H1 (cell line): ENCODE data around the gene SUPT20H. TPM values are rescaled to one million over a fixed set of nuclear protein-coding genes. Genes with fewer than 3 reads are reported as not detected.

Experiments
- CTCF ChIA-PET: fragments of 300-600 bp; sonication (Branson Sonifier 250); formaldehyde crosslinking; loops from one replicate; lab custom pipeline; 2021; ENCODE audit not compliant: partially characterized antibody; lab: Charles Lee
- POLR2A ChIA-PET: fragments of 300-600 bp; sonication (Branson Sonifier 250); formaldehyde crosslinking; loops from one replicate; lab custom pipeline; 2021; ENCODE audit warnings: inconsistent platforms; ENCODE audit not compliant: partially characterized antibody; lab: Charles Lee
- DNase-seq, 2 experiments: peaks; one replicate each; pipeline versions ENCODE4 v3.0.0 to v3.0.0-alpha.2; 2010 to 2022; ENCODE audit warnings: low spot score in 2 of 2, low read depth in 1 of 2, mixed read lengths in 1 of 2
- FAIRE-seq: peaks from 2 replicates; lab custom pipeline; 2011; peaks lifted over from hg19 to GRCh38; lab: Jason Lieb, UNC
- H2AFZ ChIP-seq: 2 replicates; pipeline ENCODE4 v1.8.1; 2012; ENCODE audit warnings: low read length, inconsistent platforms
- H2AK5ac ChIP-seq: 2 replicates; pipeline ENCODE4 v1.6.1; 2013; ENCODE audit warnings: low read depth, low read length
- H2BK120ac ChIP-seq: replicated peaks from 2 replicates; pipeline ENCODE3; 2013; ENCODE audit warnings: low read depth, low read length, inconsistent platforms
- H2BK12ac ChIP-seq: 2 replicates; pipeline ENCODE4 v1.6.1; 2013; ENCODE audit warnings: low read depth, low read length
- H2BK15ac ChIP-seq: 2 replicates; pipeline ENCODE4 v1.6.1; 2013; ENCODE audit warnings: low read length
- H2BK20ac ChIP-seq: 2 replicates; pipeline ENCODE4 v1.6.1; 2013; ENCODE audit warnings: low read length
- H2BK5ac ChIP-seq: 2 replicates; pipeline ENCODE4 v1.6.1; 2013; ENCODE audit warnings: low read depth, low read length
- H3K14ac ChIP-seq: 2 replicates; pipeline ENCODE4 v1.6.1; 2013; ENCODE audit warnings: inconsistent platforms; ENCODE audit not compliant: insufficient read length
- H3K18ac ChIP-seq: 2 replicates; pipeline ENCODE4 v1.6.1; 2013; ENCODE audit warnings: low read length; ENCODE audit errors: extremely low read depth
- H3K23ac ChIP-seq: 2 replicates; pipeline ENCODE4 v1.6.1; 2013; ENCODE audit warnings: inconsistent platforms; ENCODE audit not compliant: insufficient read length
- H3K23me2 ChIP-seq: 2 replicates; pipeline ENCODE4 v1.6.1; 2013; ENCODE audit warnings: low read depth, low read length
- H3K27ac ChIP-seq: 2 replicates; pipeline ENCODE4 v1.6.1; 2011; ENCODE audit warnings: low read depth, low read length, inconsistent platforms
- H3K27me3 ChIP-seq, 4 experiments: replicated peaks in 1 of 4; 1 replicate in 1 of 4; 2 replicates in 3 of 4; pipeline versions ENCODE4 v1.6.1 to v1.8.1; 2011 to 2013; ENCODE audit warnings: low read length in 3 of 4, mild to moderate bottlenecking in 3 of 4, inconsistent platforms in 2 of 4, mixed read lengths in 2 of 4, moderate library complexity in 1 of 4; ENCODE audit not compliant: control insufficient read depth in 3 of 4, insufficient read depth in 3 of 4; ENCODE audit errors: extremely low read depth in 1 of 4
- H3K36me3 ChIP-seq, 4 experiments: 2 replicates each; pipeline versions ENCODE4 v1.6.1 to v1.8.1; 2011 to 2013; ENCODE audit warnings: mild to moderate bottlenecking in 4 of 4, low read length in 3 of 4, moderate library complexity in 2 of 4, control low read depth in 1 of 4, inconsistent platforms in 1 of 4; ENCODE audit not compliant: insufficient read depth in 4 of 4, control insufficient read depth in 2 of 4
- H3K4ac ChIP-seq: replicated peaks from 2 replicates; pipeline ENCODE3; 2013; ENCODE audit warnings: low read length, low read depth, mixed read lengths, inconsistent platforms; ENCODE audit not compliant: insufficient read length
- H3K4me1 ChIP-seq, 4 experiments: replicated peaks in 1 of 4; 1 replicate in 1 of 4; 2 replicates in 3 of 4; pipeline versions ENCODE4 v1.6.1 to v1.8.1; 2011 to 2013; ENCODE audit warnings: low read length in 3 of 4, inconsistent platforms in 2 of 4, mixed read lengths in 1 of 4; ENCODE audit not compliant: insufficient read depth in 4 of 4, control insufficient read depth in 3 of 4
- H3K4me2 ChIP-seq, 2 experiments: 2 replicates each; pipeline versions ENCODE4 v1.6.1 to v1.8.1; 2011 to 2013; ENCODE audit warnings: low read depth in 2 of 2, low read length in 2 of 2, control low read depth in 1 of 2, inconsistent platforms in 1 of 2, mild to moderate bottlenecking in 1 of 2; ENCODE audit not compliant: insufficient read depth in 1 of 2
- H3K4me3 ChIP-seq, 4 experiments: fragments of 200-600, 300-600 bp in 1 of 4; sonication (generic), shearing (Covaris generic), sonication (Bioruptor Twin) in 1 of 4; 2 replicates each; pipeline versions ENCODE4 v1.5.1 to v1.8.1; 2011 to 2016; ENCODE audit warnings: low read length in 4 of 4, low read depth in 3 of 4, control low read depth in 2 of 4, inconsistent platforms in 2 of 4, mild to moderate bottlenecking in 2 of 4, mixed read lengths in 1 of 4, moderate library complexity in 1 of 4; ENCODE audit not compliant: insufficient read depth in 2 of 4; ENCODE audit errors: extremely low read depth in 1 of 4
- H3K56ac ChIP-seq: replicated peaks from 2 replicates; pipeline ENCODE3; 2013; ENCODE audit warnings: low read depth, mild to moderate bottlenecking, mixed read lengths, low read length, inconsistent platforms; ENCODE audit not compliant: insufficient read length
- H3K79me1 ChIP-seq: 2 replicates; pipeline ENCODE4 v1.6.1; 2013; ENCODE audit warnings: low read depth, low read length, control low read depth
- H3K79me2 ChIP-seq, 2 experiments: 2 replicates each; pipeline versions ENCODE4 v1.6.1 to v1.8.1; 2012 to 2013; ENCODE audit warnings: low read length in 2 of 2, mild to moderate bottlenecking in 2 of 2, inconsistent platforms in 1 of 2; ENCODE audit not compliant: insufficient read depth in 2 of 2, control insufficient read depth in 1 of 2
- H3K9ac ChIP-seq, 4 experiments: replicated peaks in 1 of 4; 1 replicate in 1 of 4; 2 replicates in 3 of 4; pipeline versions ENCODE4 v1.6.1 to v1.8.1; 2011 to 2013; ENCODE audit warnings: low read depth in 3 of 4, low read length in 3 of 4, control low read depth in 2 of 4, mild to moderate bottlenecking in 2 of 4, moderate library complexity in 2 of 4, inconsistent platforms in 1 of 4; ENCODE audit errors: extremely low read depth in 1 of 4
- H3K9me3 ChIP-seq, 2 experiments: 2 replicates each; pipeline versions ENCODE4 v1.6.1 to v1.8.1; 2012 to 2013; ENCODE audit warnings: mild to moderate bottlenecking in 2 of 2, moderate library complexity in 2 of 2, control low read depth in 1 of 2, inconsistent platforms in 1 of 2, low read depth in 1 of 2, low read length in 1 of 2, mixed read lengths in 1 of 2; ENCODE audit not compliant: insufficient read depth in 2 of 2
- H4K20me1 ChIP-seq, 2 experiments: replicated peaks in 1 of 2; 2 replicates each; pipeline versions ENCODE3 to v1.8.1; 2011 to 2013; ENCODE audit warnings: inconsistent platforms in 2 of 2, low read length in 2 of 2, mild to moderate bottlenecking in 1 of 2; ENCODE audit not compliant: insufficient read depth in 2 of 2, control insufficient read depth in 1 of 2
- H4K5ac ChIP-seq: 2 replicates; pipeline ENCODE4 v1.6.1; 2013; ENCODE audit warnings: low read length, low read depth, mixed read lengths, inconsistent platforms; ENCODE audit not compliant: insufficient read length
- H4K8ac ChIP-seq: 2 replicates; pipeline ENCODE4 v1.8.0; 2013; ENCODE audit warnings: mild to moderate bottlenecking, moderate library complexity, low read length, inconsistent platforms; ENCODE audit not compliant: insufficient read depth; ENCODE audit errors: extremely low read depth
- H4K91ac ChIP-seq: replicated peaks from 2 replicates; pipeline ENCODE3; 2013; ENCODE audit warnings: low read length, mixed read lengths, inconsistent platforms; ENCODE audit not compliant: insufficient read length
- CTCF ChIP-seq, 3 experiments: IDR thresholded peaks; 1 replicate in 2 of 3; 2 replicates in 1 of 3; pipeline versions ENCODE4 v1.5.1 to v1.6.1; 2011; ENCODE audit warnings: low read length in 3 of 3, mild to moderate bottlenecking in 3 of 3, inconsistent platforms in 2 of 3, low read depth in 1 of 3, moderate library complexity in 1 of 3; ENCODE audit not compliant: insufficient read depth in 1 of 3; ENCODE audit errors: control extremely low read depth in 1 of 3
- MAFK ChIP-seq: IDR thresholded peaks from 2 replicates; pipeline ENCODE4 v1.6.1; 2012; ENCODE audit warnings: low read depth, mild to moderate bottlenecking, improper control_type of control experiment, low read length
- POLR2AphosphoS5 ChIP-seq: IDR thresholded peaks from 2 replicates; pipeline ENCODE4 v1.6.1; 2011; ENCODE audit warnings: low read depth, low read length
- SAP30 ChIP-seq: fragments of 300-600 bp; sonication (generic); IDR thresholded peaks from 2 replicates; pipeline ENCODE4 v1.7.1; 2012; ENCODE audit warnings: low read length, moderate library complexity, mild to moderate bottlenecking, inconsistent platforms; ENCODE audit not compliant: insufficient read depth, insufficient replicate concordance
- WGBS, 2 experiments: shearing (Covaris generic) in 1 of 2; methylation state at CpG; one replicate each; pipeline versions ENCODE4 v1.1.6 to v1.1.7; 2013 to 2015; ENCODE audit warnings: low lambda C conversion rate in 2 of 2, mixed read lengths in 2 of 2, inconsistent platforms in 1 of 2, low coverage in 1 of 2, missing lambda C conversion rate in 1 of 2; ENCODE audit not compliant: insufficient replicate concordance in 2 of 2, insufficient coverage in 1 of 2, insufficient read length in 1 of 2; ENCODE audit errors: extremely low coverage in 1 of 2, missing lambda C conversion rate in 1 of 2; 5-methylcytosine and 5-hydroxymethylcytosine counted together
- polyA plus RNA-seq, 7 experiments: library from polyadenylated mRNA; depleted of rRNA in 3 of 7; stranded (reverse) in 5 of 7; unstranded in 2 of 7; fragments of >200 nt in 5 of 7; fragments of 200-250 nt in 2 of 7; gene quantifications; 1 replicate in 5 of 7; 2 replicates in 1 of 7; 4 replicates in 1 of 7; pipeline versions ENCODE4 v1.2.1 to v1.2.3, GENCODE V29; 2011 to 2013; ENCODE audit warnings: missing spikeins in 2 of 7, mixed read lengths in 2 of 7
- total RNA-seq: library from RNA; stranded (reverse); fragmentation: NEBNext Ultra II Directional; extraction: Animal tissue kit (Norgen Biotek cat#: 25700); gene quantifications from 2 replicates; pipeline ENCODE4 v1.2.1, GENCODE V29; 2021

SUPT20H gene
- total and polyA plus RNA-seq, 2 of the 8 experiments (the other 6 are each of a cell fraction or from before 2014, with no cell fraction given) = 69.2 to 75.1 TPM

- TF ChIP-seq MAFK (no peak), SAP30 (no peak), POLR2AphosphoS5 (no peak), CTCF (IDR thresholded peaks at IDR 0.05; ENCODE audit: control extremely low read depth in 1 of 3, insufficient read depth in 1 of 3, low read depth in 1 of 3, low read length in 3 of 3) (no peak)
- no peaks in the 10 kb centered on the region for H4K20me1 ChIP-seq
- H4K5ac ChIP-seq = no peak overlapping the region
- 89% methylated on average over 2 of the region's 2 CpGs; no CpG with 5 or more reads in 1 of the 2 experiments for WGBS, 2 experiments
- H3K4ac ChIP-seq = no peak overlapping the region
- H2BK20ac ChIP-seq = no peak overlapping the region
- H3K4me2 ChIP-seq = no peak overlapping the region
- no peak overlapping the region for H2BK15ac ChIP-seq
- H2AFZ ChIP-seq = no peak overlapping the region
- no peaks in the 10 kb centered on the region for H3K79me1 ChIP-seq
- no peak overlapping the region for H2BK12ac ChIP-seq
- no peak overlapping the region for H3K4me3 ChIP-seq
- no peak overlapping the region for H3K27ac ChIP-seq
- no peak overlapping the region for H2AK5ac ChIP-seq
- H4K8ac ChIP-seq = no peak overlapping the region
- no peak overlapping the region for H3K14ac ChIP-seq
- no peaks in the 10 kb centered on the region for H3K27me3 ChIP-seq
- H2BK120ac ChIP-seq = no peak overlapping the region
- POLR2A ChIA-PET = no interaction called here
- CTCF ChIA-PET = interaction anchor here (1.2 kb wide), 1 partner anchor 136 kb away, joined by 5 read pairs; no protein-coding TSS in a partner anchor
- FAIRE-seq = no peak
- no peak for DNase-seq
- no peaks in the 10 kb centered on the region for H3K4me1 ChIP-seq
- no peak overlapping the region for H3K9ac ChIP-seq
- no peak overlapping the region for H2BK5ac ChIP-seq
- H3K23ac ChIP-seq = no peak overlapping the region
- peaks cover 10 to 76% (median 35%) of the 10 kb centered on the region in 4 experiments for H3K36me3 ChIP-seq
- no peaks in the 10 kb centered on the region for H3K23me2 ChIP-seq
- H3K18ac ChIP-seq = no peak overlapping the region
- no peak overlapping the region for H3K56ac ChIP-seq
- H3K79me2 ChIP-seq = no peaks in the 10 kb centered on the region
- no peaks in the 10 kb centered on the region for H3K9me3 ChIP-seq
- no peak overlapping the region for H4K91ac ChIP-seq
These were observed 72.8 kb downstream of the SUPT20H start for GRCh38 chr13:36986462-36987240.
